ENCODE data around the gene ROBO1.
A peak's percentile ranks its signal among the peaks of the same experiment; 100 is the strongest.
"Not testable (repeated sequence)": the region's sequence is repeated elsewhere in the genome, so short reads cannot be mapped to it uniquely, and the experiment has no call there.

Gene ROBO1

GRCh38 chr3:79551321-79551892 lies 216.4 kb downstream of the ROBO1 start:
- DNase-seq (ENCODE audit: low read depth) = no peak

GRCh38 chr3:79543218-79543982 lies 224.4 kb downstream of the ROBO1 start:
- DNase-seq (ENCODE audit: low read depth) = no peak

- DNase-seq (ENCODE audit: low read depth) = no peak
Measured at GRCh38 chr3:79534727-79535126, 233.1 kb downstream of the ROBO1 start.

DNA sequence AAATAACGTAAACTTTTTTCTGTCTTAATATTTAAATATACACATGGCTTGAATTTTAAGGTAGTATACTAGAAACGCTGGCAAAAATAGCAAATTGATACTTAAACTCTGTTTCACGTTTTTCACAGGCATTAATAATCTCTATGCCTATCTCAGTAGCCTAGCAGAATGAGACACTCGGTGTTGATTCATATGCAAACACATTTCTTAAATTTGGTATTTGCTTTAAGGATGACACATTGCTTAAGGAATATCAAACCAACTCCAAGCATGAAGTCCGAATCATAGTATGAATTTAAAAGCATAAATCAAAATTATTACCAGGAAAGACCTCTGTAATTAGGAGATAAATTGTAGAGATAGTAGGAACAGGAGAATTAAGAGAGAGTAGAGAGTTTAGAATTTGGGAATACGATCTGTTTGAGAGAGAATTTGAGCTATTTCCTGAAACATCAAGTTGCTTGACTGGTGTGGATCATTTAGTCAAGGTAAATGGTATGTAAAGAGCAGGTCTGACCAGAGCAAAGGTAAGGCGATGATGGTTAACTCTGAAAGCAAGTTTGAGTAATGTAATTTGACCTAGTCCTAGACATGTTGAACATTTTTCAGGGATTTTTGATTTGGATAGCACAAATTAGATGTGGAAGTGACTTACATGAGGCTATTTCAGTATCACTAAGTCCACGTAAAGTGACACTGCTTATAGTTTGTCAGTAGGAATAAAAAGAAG lies 236.1 kb downstream of the ROBO1 start:
- no peak for DNase-seq (ENCODE audit: low read depth)

- peak; percentile 28 for DNase-seq (ENCODE audit: low read depth)
Measured at GRCh38 chr3:79521221-79521848, 246.5 kb downstream of the ROBO1 start.

DNA sequence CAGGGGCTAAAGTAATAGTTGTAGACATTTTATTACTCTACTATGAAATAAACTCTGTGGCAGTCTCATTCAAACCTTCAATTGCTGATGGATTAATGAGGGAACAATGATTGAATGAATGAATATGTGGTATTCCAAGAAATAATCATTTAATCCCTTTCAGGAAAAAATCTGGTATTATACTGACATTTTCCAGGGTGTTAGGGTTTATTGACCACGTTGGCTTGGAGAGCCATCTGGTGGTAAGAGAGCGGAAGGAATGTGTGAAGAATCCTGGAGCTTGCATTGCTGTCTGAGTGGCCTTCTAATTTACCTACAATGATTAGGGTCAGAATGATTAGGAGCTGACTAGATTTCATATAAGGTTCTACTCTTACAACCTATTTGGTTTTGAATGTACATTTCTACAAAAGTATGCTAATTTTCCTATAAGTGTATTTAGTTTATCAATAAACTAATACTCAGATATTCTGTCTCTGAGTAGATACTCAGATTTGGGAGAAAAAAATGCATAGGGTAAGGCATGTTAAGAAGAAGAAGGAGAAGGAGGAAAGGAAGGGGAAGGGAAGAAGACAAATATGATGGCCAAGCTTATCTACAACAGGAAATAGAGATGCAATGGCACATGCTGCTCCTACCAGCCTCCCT lies 249.9 kb downstream of the ROBO1 start:
- DNase-seq (ENCODE audit: low read depth) = peak; percentile 27

DNA sequence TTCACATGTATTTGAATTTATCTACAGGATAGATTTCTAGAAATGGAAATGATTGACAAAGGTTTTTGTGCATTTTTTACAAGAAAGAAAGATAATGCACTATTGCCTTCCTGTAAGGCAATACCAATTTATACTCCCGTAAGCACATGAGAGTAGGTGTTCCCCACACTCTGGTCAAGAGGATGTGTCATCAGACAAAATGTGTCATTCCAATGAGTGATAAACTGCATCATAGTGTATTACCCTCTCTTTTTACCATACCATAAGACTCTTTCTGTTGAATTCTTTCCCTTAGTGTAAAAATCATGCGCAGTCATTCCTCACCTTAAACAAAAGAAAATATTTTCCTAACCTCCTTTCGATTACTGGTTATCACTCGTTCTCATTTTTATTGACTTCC lies 251.0 kb downstream of the ROBO1 start:
- no peak for DNase-seq (ENCODE audit: low read depth)

GRCh38 chr3:79515072-79515471 lies 252.7 kb downstream of the ROBO1 start:
- DNase-seq (ENCODE audit: low read depth) = no peak

DNA sequence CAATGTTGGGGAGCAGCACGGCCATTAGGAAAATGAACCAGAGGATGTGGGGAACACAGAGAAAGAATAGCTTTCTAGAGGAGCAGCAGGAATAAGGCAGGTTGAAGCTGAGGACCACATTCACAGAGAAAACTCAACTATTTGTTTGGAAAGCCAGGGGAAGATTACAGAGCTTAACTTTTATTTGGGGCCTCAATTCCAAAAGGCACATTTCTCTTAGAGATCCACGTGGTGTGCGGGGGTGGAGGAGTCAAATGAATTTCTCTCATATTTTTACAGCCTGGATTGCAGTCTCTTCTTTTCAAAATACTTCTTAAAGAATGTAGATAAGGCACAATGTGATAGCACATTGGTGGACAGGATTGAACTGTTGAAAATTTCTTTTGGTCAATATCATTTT lies 253.7 kb downstream of the ROBO1 start:
- no peak for DNase-seq (ENCODE audit: low read depth)

GRCh38 chr3:79506751-79507150 lies 261.0 kb downstream of the ROBO1 start:
- DNase-seq (ENCODE audit: low read depth) = no peak

GRCh38 chr3:79502216-79502681 lies 265.5 kb downstream of the ROBO1 start:
- not testable (repeated sequence) for DNase-seq (ENCODE audit: low read depth)

DNA sequence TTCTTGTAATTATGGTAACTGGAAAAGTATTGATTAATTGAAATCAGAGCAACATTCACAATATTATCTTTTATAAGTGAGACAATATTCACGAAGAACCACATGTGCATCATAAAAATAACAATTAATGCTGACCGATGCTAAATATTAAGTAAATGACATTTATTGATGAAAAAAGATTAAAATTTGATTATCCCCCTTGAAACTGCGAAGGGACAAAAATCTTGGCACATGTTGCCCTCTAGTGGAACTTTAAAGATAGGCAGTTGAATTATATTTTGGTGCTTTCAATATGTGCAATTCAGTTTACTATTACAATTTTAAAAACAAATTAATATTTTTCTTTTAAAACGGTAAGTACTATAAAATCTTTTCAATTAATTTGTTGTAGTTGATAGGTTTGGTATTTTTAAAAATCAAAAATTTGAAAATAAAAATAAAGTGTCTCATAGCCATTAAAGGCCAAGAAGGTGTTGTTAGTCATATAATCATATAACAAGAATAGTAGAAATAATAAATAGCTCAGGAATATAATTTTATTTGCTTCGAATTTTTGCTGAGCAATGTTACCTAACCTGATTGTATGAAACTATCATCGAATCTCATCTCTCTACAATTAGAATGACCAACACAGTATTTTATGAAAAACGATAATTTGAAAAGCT lies 270.2 kb downstream of the ROBO1 start:
- no peak for DNase-seq (ENCODE audit: low read depth)

DNA sequence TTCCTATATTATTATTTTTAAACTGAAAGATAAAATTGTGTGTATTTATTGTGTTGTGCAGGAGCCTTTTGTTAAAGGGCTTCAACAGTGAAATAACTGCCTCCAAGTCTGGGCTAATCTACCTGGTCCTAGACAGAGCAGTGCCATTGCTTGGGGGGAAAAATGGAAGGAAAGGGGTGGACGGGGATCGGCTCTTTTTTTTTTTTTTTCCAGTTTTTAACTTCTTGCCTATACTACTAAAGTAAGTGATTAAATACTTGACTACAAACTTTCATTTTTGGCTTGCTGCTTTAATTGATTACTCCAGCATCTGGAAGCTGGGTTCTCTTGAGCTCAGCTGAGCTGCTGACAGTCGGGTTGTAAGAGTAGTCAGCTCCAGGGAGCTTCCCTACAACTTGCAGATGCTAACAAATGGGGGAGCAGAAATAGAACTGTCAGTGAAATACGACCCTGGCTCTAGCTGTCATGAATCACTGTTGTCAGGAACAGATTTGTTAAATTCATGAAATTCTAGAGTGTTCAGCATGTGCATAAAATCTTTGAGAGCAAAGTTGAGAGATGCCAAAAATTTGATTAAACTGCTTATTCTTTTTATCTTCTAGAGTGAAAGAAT lies 276.7 kb downstream of the ROBO1 start:
- peak; percentile 41 for DNase-seq (ENCODE audit: low read depth)

DNA sequence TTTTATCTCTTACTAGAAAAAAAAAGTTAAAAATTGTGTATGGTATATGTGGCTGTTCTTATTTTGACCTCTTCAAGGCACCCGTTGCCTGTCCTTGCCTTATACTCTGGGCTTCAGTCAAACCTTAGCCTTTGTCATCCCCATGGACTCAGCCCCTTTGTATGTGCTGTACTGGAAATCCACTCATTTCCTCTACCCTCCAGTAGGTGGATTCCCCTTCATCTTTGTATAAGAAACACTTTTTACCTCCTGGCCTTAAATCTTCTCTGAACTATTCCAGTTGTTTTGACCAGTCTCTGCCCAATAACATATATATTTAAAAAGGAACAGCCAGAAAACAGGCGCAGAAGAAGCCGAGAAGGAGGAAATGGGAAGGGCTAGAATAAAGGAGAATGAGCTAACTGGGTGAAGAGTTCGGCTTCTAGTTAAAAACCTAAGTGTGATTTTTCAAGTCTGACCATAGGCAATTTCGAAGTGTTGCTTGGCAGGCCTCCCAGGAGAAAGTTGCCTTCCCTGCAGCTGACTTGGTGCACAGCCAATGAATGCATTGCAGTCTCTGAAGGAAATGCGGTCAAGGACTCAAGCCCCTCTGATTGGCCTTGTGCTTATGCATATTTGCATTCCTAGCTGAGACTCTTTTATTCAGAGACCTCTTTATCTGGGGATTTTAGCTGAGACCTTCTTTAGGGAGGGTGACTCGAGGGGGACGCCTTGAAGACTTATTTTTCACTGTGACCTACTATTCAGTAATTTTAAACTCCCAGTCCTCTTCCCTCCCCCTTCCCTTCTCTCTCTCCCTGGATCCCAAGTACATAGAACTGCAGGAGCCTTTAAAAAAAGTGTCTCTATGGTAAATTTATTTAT lies 277.4 kb downstream of the ROBO1 start:
- DNase-seq (ENCODE audit: low read depth) = peak; percentile 81

DNA sequence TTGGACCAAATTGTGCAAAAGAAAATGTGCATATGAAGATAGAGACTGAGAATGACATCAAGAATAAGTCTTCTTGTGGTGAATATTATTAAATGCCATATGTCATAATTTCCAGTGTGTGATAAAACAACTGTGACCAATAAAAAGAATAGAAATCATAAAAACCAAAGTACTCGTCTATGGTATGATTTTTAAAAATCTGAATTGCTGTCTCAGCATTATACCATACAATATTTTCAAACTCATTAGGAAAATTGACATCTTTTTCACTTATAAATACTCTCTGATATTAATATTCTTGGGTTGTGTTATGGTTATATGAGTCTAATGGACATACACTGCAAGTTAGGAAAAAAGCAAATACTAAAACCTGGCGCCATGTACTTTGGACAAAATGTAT lies 279.4 kb downstream of the ROBO1 start:
- no peak for DNase-seq (ENCODE audit: low read depth)

DNA sequence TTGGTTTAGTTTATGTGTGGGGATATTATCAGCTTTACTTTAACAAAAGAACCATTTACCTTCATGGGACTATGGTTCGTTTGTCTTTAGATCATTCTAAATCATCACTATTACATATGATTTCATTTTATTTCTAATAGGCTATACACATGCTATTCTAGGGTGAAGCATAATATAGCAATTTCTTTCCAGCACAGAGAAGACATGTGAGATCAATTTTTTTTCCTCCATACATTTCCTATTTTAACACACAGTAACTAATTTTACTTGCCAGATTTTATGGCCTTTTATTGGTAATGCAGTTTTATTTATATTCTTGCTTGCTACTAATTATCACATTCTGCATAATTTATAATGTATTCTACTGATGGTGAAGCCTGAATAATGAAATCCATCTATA lies 287.1 kb downstream of the ROBO1 start:
- DNase-seq (ENCODE audit: low read depth) = no peak

GRCh38 chr3:79478620-79479019 lies 289.2 kb downstream of the ROBO1 start:
- DNase-seq (ENCODE audit: low read depth) = no peak

DNA sequence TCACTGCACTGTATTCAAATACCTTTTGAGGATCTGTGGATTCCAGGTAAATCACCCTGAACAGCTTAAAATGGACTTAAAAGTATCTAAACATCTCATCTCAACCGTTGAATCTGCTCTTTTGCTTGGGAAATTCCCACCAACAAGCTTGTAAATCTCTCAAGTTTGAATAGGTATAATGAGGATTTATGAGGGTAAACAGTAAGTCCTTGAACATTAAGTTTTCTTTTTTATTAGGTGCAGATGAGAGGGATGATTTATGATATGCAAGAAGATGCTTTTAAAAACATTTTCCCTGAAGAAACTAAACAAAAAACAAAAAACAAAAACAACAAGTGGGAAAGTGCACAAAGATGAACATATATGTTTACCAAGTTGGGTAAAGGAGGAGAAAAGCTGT lies 290.6 kb downstream of the ROBO1 start:
- DNase-seq (ENCODE audit: low read depth) = no peak

DNA sequence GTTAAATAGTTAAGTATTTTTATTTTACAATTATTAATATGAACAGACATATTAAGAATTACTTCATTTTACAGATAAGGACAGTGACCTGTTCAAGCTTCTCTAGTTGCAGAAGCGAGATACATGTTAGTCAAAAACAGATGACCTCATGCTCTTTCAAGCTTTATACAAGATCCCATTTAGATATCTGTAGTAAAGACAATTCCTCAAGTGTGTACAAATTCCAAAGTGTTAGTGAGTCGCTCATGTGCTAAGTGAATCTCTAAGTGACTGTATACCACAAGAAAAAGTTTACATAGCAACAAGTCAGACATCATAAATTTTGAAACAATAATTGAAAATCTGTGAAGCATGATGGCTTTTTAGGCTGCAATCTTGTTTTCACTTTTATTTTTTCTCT lies 293.8 kb downstream of the ROBO1 start:
- DNase-seq (ENCODE audit: low read depth) = no peak

GRCh38 chr3:79467721-79468120 lies 300.1 kb downstream of the ROBO1 start:
- no peak for DNase-seq (ENCODE audit: low read depth)

Data from fibroblast of the conjunctiva (primary cell).